ENCODE results near the gene AKT2.

GRCh38 chr19:40238775-40239174 is 46.4 kb downstream of the AKT2 start:
- no peak for TF ChIP-seq CTCF (conservative IDR thresholded peaks at IDR 0.05)
- TF ChIP-seq ZFX (IDR thresholded peaks at IDR 0.05) = no peak

Measured in C4-2B (cell line).